GM23338 (cell line): ENCODE measurements around the gene SERINC5. TPM values are rescaled to one million over a fixed set of nuclear protein-coding genes. Genes with fewer than 3 reads are reported as not detected.
A peak's percentile ranks its signal among the peaks of the same experiment; 100 is the strongest.

Source experiments
- ATAC-seq: fragments of 200-7000 bp; cut with Tn5 transposase; 3 replicates; pipeline ENCODE4 v1.9.1; 2020
- DNase-seq: peaks from one replicate; pipeline ENCODE4 v3.0.0-alpha.2; 2015; ENCODE audit warnings: low spot score
- H2AFZ ChIP-seq: fragments of 200-600 bp; sonication (generic); 2 replicates; pipeline ENCODE4 v1.8.0; 2016; ENCODE audit warnings: antibody characterized with exemption, mild to moderate bottlenecking, moderate library complexity
- H3F3A ChIP-seq: fragments of 200-600 bp; sonication (generic); replicated peaks from 2 replicates; pipeline ENCODE4 v1.8.0; 2017; ENCODE audit warnings: antibody characterized with exemption, mixed run types, low read depth
- H3K27ac ChIP-seq: fragments of 200-600 bp; sonication (generic); 2 replicates; pipeline ENCODE4 v1.6.1; 2016; ENCODE audit warnings: low read depth
- H3K27me3 ChIP-seq: fragments of 200-600 bp; sonication (generic); 2 replicates; pipeline ENCODE4 v1.8.0; 2016; ENCODE audit warnings: mild to moderate bottlenecking, mixed run types, moderate library complexity; ENCODE audit not compliant: insufficient read depth
- H3K36me3 ChIP-seq: fragments of 200-600 bp; sonication (generic); 2 replicates; pipeline ENCODE4 v1.8.0; 2016; ENCODE audit warnings: mild to moderate bottlenecking; ENCODE audit not compliant: insufficient read depth
- H3K4me1 ChIP-seq: fragments of 200-600 bp; sonication (generic); 2 replicates; pipeline ENCODE4 v1.8.0; 2016; ENCODE audit warnings: mild to moderate bottlenecking, moderate library complexity; ENCODE audit not compliant: insufficient read depth
- H3K4me2 ChIP-seq: fragments of 200-600 bp; sonication (generic); 2 replicates; pipeline ENCODE4 v1.7.1; 2017; ENCODE audit warnings: mixed run types
- H3K4me3 ChIP-seq: fragments of 200-600 bp; sonication (generic); 2 replicates; pipeline ENCODE4 v1.6.1; 2016; ENCODE audit warnings: mixed run types
- H3K79me2 ChIP-seq: fragments of 200-600 bp; sonication (generic); replicated peaks from 2 replicates; pipeline ENCODE4 v1.8.0; 2017; ENCODE audit warnings: mild to moderate bottlenecking; ENCODE audit not compliant: insufficient read depth
- H3K9me2 ChIP-seq: fragments of 200-600 bp; sonication (generic); 2 replicates; pipeline ENCODE4 v1.8.0; 2017; ENCODE audit not compliant: insufficient read depth
- H4K20me1 ChIP-seq: fragments of 200-600 bp; sonication (generic); replicated peaks from 2 replicates; pipeline ENCODE4 v1.8.0; 2017; ENCODE audit warnings: mild to moderate bottlenecking; ENCODE audit not compliant: insufficient read depth
- H3K27ac Mint-ChIP-seq: 2 replicates; pipeline ENCODE4 v1.8.0; 2020; ENCODE audit warnings: inconsistent platforms, mild to moderate bottlenecking, moderate library complexity, mixed read lengths
- H3K27me3 Mint-ChIP-seq: 3 replicates; pipeline ENCODE4 v1.8.0; 2022; ENCODE audit warnings: low read depth, mild to moderate bottlenecking, moderate library complexity, mixed read lengths, inconsistent platforms; ENCODE audit not compliant: insufficient read depth, poor library complexity
- H3K36me3 Mint-ChIP-seq: 3 replicates; pipeline ENCODE4 v1.8.0; 2021; ENCODE audit warnings: low read depth, mild to moderate bottlenecking, inconsistent platforms, moderate library complexity, mixed read lengths
- H3K4me1 Mint-ChIP-seq: 3 replicates; pipeline ENCODE4 v1.8.0; 2020; ENCODE audit warnings: mild to moderate bottlenecking, inconsistent platforms, mixed read lengths
- H3K4me3 Mint-ChIP-seq: 3 replicates; pipeline ENCODE4 v1.8.0; 2021; ENCODE audit warnings: moderate library complexity, mild to moderate bottlenecking, inconsistent platforms, mixed read lengths
- H3K9me3 Mint-ChIP-seq: 3 replicates; pipeline ENCODE4 v1.8.0; 2020; ENCODE audit warnings: moderate library complexity, mild to moderate bottlenecking, inconsistent platforms, mixed read lengths
- EZH2 ChIP-seq: fragments of 200-600 bp; sonication (generic); IDR thresholded peaks from one replicate; pipeline ENCODE4 v1.8.0; 2017; ENCODE audit warnings: antibody characterized with exemption, mild to moderate bottlenecking, low read depth; ENCODE audit not compliant: unreplicated experiment
- EZH2phosphoT487 ChIP-seq: fragments of 200-600 bp; sonication (generic); IDR thresholded peaks from one replicate; pipeline ENCODE4 v1.8.1; 2018; ENCODE audit warnings: antibody characterized with exemption; ENCODE audit not compliant: unreplicated experiment
- JUNB ChIP-seq: IDR thresholded peaks from one replicate; pipeline ENCODE4 v1.6.1; 2016; ENCODE audit warnings: antibody characterized with exemption; ENCODE audit not compliant: unreplicated experiment
- NANOG ChIP-seq: IDR thresholded peaks from 2 replicates; pipeline ENCODE4 v1.6.1; 2016; ENCODE audit warnings: antibody characterized with exemption, borderline replicate concordance
- POLR2AphosphoS5 ChIP-seq: IDR thresholded peaks from 2 replicates; pipeline ENCODE4 v1.6.1; 2016; ENCODE audit warnings: antibody characterized with exemption, low read depth
- REST ChIP-seq: IDR thresholded peaks from one replicate; pipeline ENCODE4 v1.6.1; 2018; ENCODE audit warnings: antibody characterized with exemption; ENCODE audit not compliant: unreplicated experiment
- STAT1 ChIP-seq: IDR thresholded peaks from one replicate; pipeline ENCODE4 v1.6.1; 2016; ENCODE audit warnings: antibody characterized with exemption; ENCODE audit not compliant: unreplicated experiment
- ZNF114 ChIP-seq: fragments of 250-450 bp; sonication (Bioruptor Pico); IDR thresholded peaks from 2 replicates; pipeline ENCODE4 v1.5.0; 2020; ENCODE audit warnings: mild to moderate bottlenecking, moderate library complexity
- ZNF331 ChIP-seq: fragments of 250-450 bp; sonication (Bioruptor Pico); IDR thresholded peaks from 2 replicates; pipeline ENCODE4 v1.5.0; 2020; ENCODE audit warnings: low read depth, mild to moderate bottlenecking, moderate library complexity
- polyA plus RNA-seq: library from polyadenylated mRNA; unstranded; fragments of >200 nt; fragmentation: Nextera tagmentation; extraction: Ambion mirVana; gene quantifications from 2 replicates; pipeline ENCODE4 v1.2.1, GENCODE V29; 2016
- total RNA-seq: library from RNA; depleted of rRNA; stranded (reverse); fragments of >200 nt; shearing (Covaris generic); gene quantifications from 2 replicates; pipeline ENCODE4 v1.2.3, GENCODE V29; 2014
- TF ChIP-seq, protein P1 (sequence below), 2 experiments: fragments of 200-600 bp in 1 of 2; sonication (generic) in 1 of 2; conservative IDR thresholded peaks; 2 replicates each; pipeline versions ENCODE4 v1.5.1 to v1.6.1; 2016 to 2017; ENCODE audit warnings: antibody characterized with exemption in 2 of 2, low read depth in 2 of 2, mild to moderate bottlenecking in 2 of 2, moderate library complexity in 1 of 2
- TF ChIP-seq, protein P2 (sequence below): IDR thresholded peaks from 2 replicates; pipeline ENCODE4 v1.6.1; 2016; ENCODE audit warnings: antibody characterized with exemption

SERINC5 gene
- total and polyA plus RNA-seq, 2 experiments from 2014 or later: 34.0 to 107 TPM

DNA sequence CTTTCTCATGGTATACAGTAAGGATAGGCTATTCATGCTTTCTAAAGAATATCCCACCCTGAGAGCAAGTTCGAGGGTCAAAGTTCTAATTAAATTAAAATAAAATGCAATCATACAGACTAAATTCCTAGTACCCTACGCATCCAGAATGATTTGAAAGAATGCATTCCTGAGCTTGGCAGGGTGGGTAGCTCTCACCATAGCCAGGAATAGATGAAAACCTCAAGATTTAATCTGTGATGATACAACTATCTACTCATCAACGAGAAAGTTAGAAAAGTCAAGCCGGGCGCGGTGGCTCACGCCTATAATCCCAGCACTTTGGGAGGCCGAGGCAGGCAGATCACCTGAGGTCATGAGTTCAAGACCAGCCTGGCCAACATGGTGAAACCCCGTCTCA lies 32.3 kb downstream of the SERINC5 start:
- peaks cover 5% of the 10 kb centered on the region for H3K27me3 Mint-ChIP-seq
- ATAC-seq: no peak
- 0 out of 2 replicates have a peak, but pooled peaks cover 7% of the 10 kb centered on the region for H3F3A ChIP-seq
- DNase-seq: no peak
- H3K36me3 Mint-ChIP-seq: peaks cover 2% of the 10 kb centered on the region; the same call in 1 of the 3 replicates
- H3K79me2 ChIP-seq: peaks cover 98% of the 10 kb centered on the region
- H3K4me1 Mint-ChIP-seq: peaks cover 43% of the 10 kb centered on the region
- no peak overlapping the region for H3K4me3 ChIP-seq
- no peak for TF ChIP-seq EZH2
- TF ChIP-seq, protein P1, sequence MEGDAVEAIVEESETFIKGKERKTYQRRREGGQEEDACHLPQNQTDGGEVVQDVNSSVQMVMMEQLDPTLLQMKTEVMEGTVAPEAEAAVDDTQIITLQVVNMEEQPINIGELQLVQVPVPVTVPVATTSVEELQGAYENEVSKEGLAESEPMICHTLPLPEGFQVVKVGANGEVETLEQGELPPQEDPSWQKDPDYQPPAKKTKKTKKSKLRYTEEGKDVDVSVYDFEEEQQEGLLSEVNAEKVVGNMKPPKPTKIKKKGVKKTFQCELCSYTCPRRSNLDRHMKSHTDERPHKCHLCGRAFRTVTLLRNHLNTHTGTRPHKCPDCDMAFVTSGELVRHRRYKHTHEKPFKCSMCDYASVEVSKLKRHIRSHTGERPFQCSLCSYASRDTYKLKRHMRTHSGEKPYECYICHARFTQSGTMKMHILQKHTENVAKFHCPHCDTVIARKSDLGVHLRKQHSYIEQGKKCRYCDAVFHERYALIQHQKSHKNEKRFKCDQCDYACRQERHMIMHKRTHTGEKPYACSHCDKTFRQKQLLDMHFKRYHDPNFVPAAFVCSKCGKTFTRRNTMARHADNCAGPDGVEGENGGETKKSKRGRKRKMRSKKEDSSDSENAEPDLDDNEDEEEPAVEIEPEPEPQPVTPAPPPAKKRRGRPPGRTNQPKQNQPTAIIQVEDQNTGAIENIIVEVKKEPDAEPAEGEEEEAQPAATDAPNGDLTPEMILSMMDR (conservative IDR thresholded peaks at IDR 0.05; ENCODE audit: low read depth in 2 of 2): no peak
- TF ChIP-seq STAT1: no peak
- TF ChIP-seq EZH2phosphoT487: no peak
- no peak for TF ChIP-seq ZNF114
- TF ChIP-seq REST: no peak
- no peaks in the 10 kb centered on the region for H3K9me2 ChIP-seq
- no peak overlapping the region for H3K4me2 ChIP-seq
- peaks cover 37% of the 10 kb centered on the region for H4K20me1 ChIP-seq
- H3K27ac ChIP-seq: no peak overlapping the region; the same call in 1 of the 2 replicates
- H3K27me3 ChIP-seq: no peaks in the 10 kb centered on the region
- no peaks in the 10 kb centered on the region for H3K36me3 ChIP-seq
- H3K27ac Mint-ChIP-seq: no peak overlapping the region
- H2AFZ ChIP-seq: no peak overlapping the region
- H3K4me3 Mint-ChIP-seq: no peak overlapping the region
- no peaks in the 10 kb centered on the region for H3K9me3 Mint-ChIP-seq
- H3K4me1 ChIP-seq: peaks cover 59% of the 10 kb centered on the region

DNA sequence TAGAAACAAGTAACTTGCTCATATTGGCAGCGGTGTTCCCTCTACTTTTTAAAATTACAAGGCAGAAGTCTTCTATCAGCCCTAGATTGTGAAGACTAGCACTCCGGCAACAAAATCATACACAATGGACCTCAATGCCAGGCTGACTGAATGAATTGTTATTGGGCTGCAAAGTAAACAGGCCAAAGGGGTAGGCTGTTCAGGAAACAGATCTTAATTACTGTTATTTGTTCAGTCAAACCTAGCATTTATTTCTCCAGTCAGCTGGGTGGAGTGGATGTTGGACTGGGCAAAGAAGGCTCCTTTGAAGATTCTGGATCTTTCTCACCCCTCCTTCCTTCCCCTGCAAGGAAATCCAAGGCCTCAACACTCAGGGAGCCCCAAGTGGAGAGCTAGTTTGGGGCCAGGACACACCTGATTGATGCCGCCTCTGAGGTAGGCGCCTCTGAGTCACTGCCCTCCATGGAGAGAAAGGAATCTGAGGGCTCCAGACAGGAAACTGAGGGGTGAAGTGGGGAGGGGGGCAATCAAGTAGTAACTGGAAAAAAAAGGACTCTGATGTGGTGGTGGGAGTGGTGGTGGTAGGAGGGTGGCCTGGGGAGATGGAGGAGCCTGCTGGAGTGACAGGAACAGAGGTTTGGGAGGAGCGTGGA lies 35.5 kb downstream of the SERINC5 start:
- DNase-seq (no peak), ATAC-seq (peak; percentile 32; the same call in 2 of the 3 replicates)
- Mint-ChIP-seq H3K4me1 (peaks cover 43% of the 10 kb centered on the region), H3K36me3 (peaks cover 2% of the 10 kb centered on the region; the same call in 1 of the 3 replicates), H3K27ac (peak overlapping the region; percentile 31; the same call in 1 of the 2 replicates), H3K4me3 (no peak overlapping the region), H3K9me3 (no peaks in the 10 kb centered on the region), H3K27me3 (peaks cover 4% of the 10 kb centered on the region)
- H3K36me3 ChIP-seq: no peaks in the 10 kb centered on the region
- 0 out of 2 replicates have a peak, but pooled peaks cover 2% of the 10 kb centered on the region for H3F3A ChIP-seq
- no peaks in the 10 kb centered on the region for H3K9me2 ChIP-seq
- 0 out of 2 replicates have a peak overlapping the region, but pooled peaks have one; percentile 35 for H3K4me2 ChIP-seq
- H3K4me1 ChIP-seq: peaks cover 57% of the 10 kb centered on the region
- H4K20me1 ChIP-seq: peaks cover 48% of the 10 kb centered on the region
- no peaks in the 10 kb centered on the region for H3K27me3 ChIP-seq
- H2AFZ ChIP-seq: no peak overlapping the region
- peak overlapping the region; percentile 78; the same call in 1 of the 2 replicates for H3K27ac ChIP-seq
- H3K79me2 ChIP-seq: peaks cover 100% of the 10 kb centered on the region
- H3K4me3 ChIP-seq: no peak overlapping the region
- no peak for TF ChIP-seq REST
- TF ChIP-seq JUNB: no peak
- no peak for TF ChIP-seq STAT1
- TF ChIP-seq, protein P2, sequence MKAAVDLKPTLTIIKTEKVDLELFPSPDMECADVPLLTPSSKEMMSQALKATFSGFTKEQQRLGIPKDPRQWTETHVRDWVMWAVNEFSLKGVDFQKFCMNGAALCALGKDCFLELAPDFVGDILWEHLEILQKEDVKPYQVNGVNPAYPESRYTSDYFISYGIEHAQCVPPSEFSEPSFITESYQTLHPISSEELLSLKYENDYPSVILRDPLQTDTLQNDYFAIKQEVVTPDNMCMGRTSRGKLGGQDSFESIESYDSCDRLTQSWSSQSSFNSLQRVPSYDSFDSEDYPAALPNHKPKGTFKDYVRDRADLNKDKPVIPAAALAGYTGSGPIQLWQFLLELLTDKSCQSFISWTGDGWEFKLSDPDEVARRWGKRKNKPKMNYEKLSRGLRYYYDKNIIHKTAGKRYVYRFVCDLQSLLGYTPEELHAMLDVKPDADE: no peak
- no peak for TF ChIP-seq ZNF114
- no peak for TF ChIP-seq EZH2
- no peak for TF ChIP-seq POLR2AphosphoS5
- no peak for TF ChIP-seq EZH2phosphoT487
- TF ChIP-seq NANOG: no peak
- no peak for TF ChIP-seq ZNF331
